Activated T-cell treated with anti-CD3 and anti-CD28 coated beads, Interleukin-2, amount 50 U/mL, for 24 hours (primary cell): Measurements from ENCODE around the gene CTXN2.

Experiments
- DNase-seq: peaks from one replicate; pipeline ENCODE4 v3.0.0-alpha.2; 2020
- H3K27ac Mint-ChIP-seq: 2 replicates; pipeline ENCODE4 v1.8.0; 2020; ENCODE audit warnings: mild to moderate bottlenecking, mixed read lengths
- H3K27me3 Mint-ChIP-seq: 2 replicates; pipeline ENCODE4 v1.8.0; 2020; ENCODE audit warnings: mixed read lengths
- H3K36me3 Mint-ChIP-seq: 2 replicates; pipeline ENCODE4 v1.8.0; 2020; ENCODE audit warnings: low read depth, mixed read lengths
- H3K4me1 Mint-ChIP-seq: 2 replicates; pipeline ENCODE4 v1.8.0; 2020; ENCODE audit warnings: low read depth, mixed read lengths
- H3K4me3 Mint-ChIP-seq: 2 replicates; pipeline ENCODE4 v1.8.0; 2020; ENCODE audit warnings: mild to moderate bottlenecking, moderate library complexity, mixed read lengths
- H3K9me3 Mint-ChIP-seq: 2 replicates; pipeline ENCODE4 v1.8.0; 2020; ENCODE audit warnings: mixed read lengths

The CTXN2 gene

GRCh38 chr15:48248414-48248813 is 56.9 kb downstream of the CTXN2 start:
- Mint-ChIP-seq H3K9me3 (no peaks in the 10 kb centered on the region), H3K27ac (no peak overlapping the region), H3K4me1 (no peaks in the 10 kb centered on the region), H3K4me3 (no peak overlapping the region), H3K36me3 (no peaks in the 10 kb centered on the region), H3K27me3 (peaks cover 21% of the 10 kb centered on the region)
- DNase-seq: no peak

- Mint-ChIP-seq H3K9me3 (no peaks in the 10 kb centered on the region), H3K27me3 (peaks cover 17% of the 10 kb centered on the region), H3K27ac (no peak overlapping the region), H3K4me3 (no peak overlapping the region), H3K4me1 (no peaks in the 10 kb centered on the region), H3K36me3 (no peaks in the 10 kb centered on the region)
- no peak for DNase-seq
Observed at GRCh38 chr15:48250640-48251076, 59.2 kb downstream of the CTXN2 start.

- H3K9me3 Mint-ChIP-seq: no peaks in the 10 kb centered on the region
- H3K27me3 Mint-ChIP-seq: peaks cover 17% of the 10 kb centered on the region
- H3K4me3 Mint-ChIP-seq: no peak overlapping the region
- no peaks in the 10 kb centered on the region for H3K4me1 Mint-ChIP-seq
- H3K27ac Mint-ChIP-seq: no peak overlapping the region
- no peaks in the 10 kb centered on the region for H3K36me3 Mint-ChIP-seq
- no peak for DNase-seq
Observed at GRCh38 chr15:48253172-48253571, 61.7 kb downstream of the CTXN2 start.
